Neuronal stem cell (in vitro differentiated cells): ENCODE measurements around the gene ACP6.

Source experiments
- DNase-seq: peaks from one replicate; pipeline ENCODE4 v3.0.0-alpha.2; 2013; ENCODE audit warnings: low spot score
- H2AFZ ChIP-seq: one replicate; pipeline ENCODE4 v1.6.1; 2013; ENCODE audit warnings: mild to moderate bottlenecking, low read length, inconsistent platforms
- H2AK5ac ChIP-seq: 2 replicates; pipeline ENCODE4 v1.6.1; 2013; ENCODE audit warnings: low read depth, mild to moderate bottlenecking, inconsistent platforms, low read length, moderate library complexity, mixed read lengths
- H2BK120ac ChIP-seq: 2 replicates; pipeline ENCODE4 v1.6.1; 2013; ENCODE audit warnings: low read depth, mild to moderate bottlenecking, inconsistent platforms, low read length, moderate library complexity, mixed read lengths
- H2BK12ac ChIP-seq: one replicate; pipeline ENCODE4 v1.6.1; 2013; ENCODE audit warnings: low read length, inconsistent platforms
- H2BK15ac ChIP-seq: 2 replicates; pipeline ENCODE4 v1.6.1; 2013; ENCODE audit warnings: mild to moderate bottlenecking, low read length, inconsistent platforms, mixed read lengths
- H2BK5ac ChIP-seq: one replicate; pipeline ENCODE4 v1.6.1; 2013; ENCODE audit warnings: inconsistent platforms, mild to moderate bottlenecking, low read length, moderate library complexity
- H3K14ac ChIP-seq: one replicate; pipeline ENCODE4 v1.6.1; 2013; ENCODE audit warnings: low read length, inconsistent platforms
- H3K18ac ChIP-seq: 2 replicates; pipeline ENCODE4 v1.6.1; 2013; ENCODE audit warnings: low read length, inconsistent platforms
- H3K23ac ChIP-seq: 2 replicates; pipeline ENCODE4 v1.6.1; 2013; ENCODE audit warnings: low read depth, mild to moderate bottlenecking, mixed read lengths, low read length, inconsistent platforms; ENCODE audit not compliant: poor library complexity
- H3K27ac ChIP-seq: replicated peaks from 3 replicates; pipeline ENCODE4 v1.5.1; 2013; ENCODE audit warnings: low read length, inconsistent platforms
- H3K27me3 ChIP-seq, 3 experiments: 2 replicates each; pipeline ENCODE4 v1.6.1; 2013; ENCODE audit warnings: low read length in 3 of 3, mild to moderate bottlenecking in 2 of 3, inconsistent platforms in 1 of 3, low read depth in 1 of 3, mixed read lengths in 1 of 3, moderate library complexity in 1 of 3; ENCODE audit not compliant: control insufficient read depth in 3 of 3, insufficient read depth in 3 of 3
- H3K36me3 ChIP-seq, 2 donors: replicated peaks in 1 of 2; 2 replicates each; pipeline ENCODE4 v1.6.1; 2013; ENCODE audit warnings: low read length in 2 of 2; ENCODE audit not compliant: control insufficient read depth in 2 of 2, insufficient read depth in 2 of 2
- H3K4ac ChIP-seq: 2 replicates; pipeline ENCODE4 v1.6.1; 2013; ENCODE audit warnings: inconsistent platforms, mild to moderate bottlenecking, low read length, moderate library complexity
- H3K4me1 ChIP-seq, 2 donors: 1 replicate in 1 of 2; 2 replicates in 1 of 2; pipeline ENCODE4 v1.6.1; 2013; ENCODE audit warnings: low read length in 2 of 2, low read depth in 1 of 2; ENCODE audit not compliant: control insufficient read depth in 2 of 2, insufficient read depth in 1 of 2
- H3K4me2 ChIP-seq: one replicate; pipeline ENCODE4 v1.6.1; 2013; ENCODE audit warnings: mild to moderate bottlenecking, low read length, inconsistent platforms; ENCODE audit not compliant: insufficient read depth, poor library complexity, severe bottlenecking
- H3K4me3 ChIP-seq, 2 donors: 2 replicates each; pipeline ENCODE4 v1.5.1; 2013; ENCODE audit warnings: low read length in 2 of 2, mild to moderate bottlenecking in 2 of 2, inconsistent platforms in 1 of 2, moderate library complexity in 1 of 2
- H3K79me1 ChIP-seq: one replicate; pipeline ENCODE4 v1.6.1; 2013; ENCODE audit warnings: low read depth, mild to moderate bottlenecking, inconsistent platforms, low read length, moderate library complexity
- H3K9ac ChIP-seq: one replicate; pipeline ENCODE4 v1.6.1; 2013; ENCODE audit warnings: mild to moderate bottlenecking, low read depth, low read length, inconsistent platforms; ENCODE audit not compliant: poor library complexity
- H3K9me3 ChIP-seq, 2 donors: replicated peaks in 1 of 2; 2 replicates each; pipeline versions ENCODE3 to v1.6.1; 2013; ENCODE audit warnings: low read length in 2 of 2, mild to moderate bottlenecking in 2 of 2, inconsistent platforms in 1 of 2, low read depth in 1 of 2, mixed read lengths in 1 of 2, moderate library complexity in 1 of 2; ENCODE audit not compliant: control insufficient read depth in 2 of 2, insufficient read depth in 1 of 2
- H4K8ac ChIP-seq: one replicate; pipeline ENCODE4 v1.6.1; 2013; ENCODE audit warnings: low read depth, mild to moderate bottlenecking, inconsistent platforms, low read length, moderate library complexity
- H4K91ac ChIP-seq: one replicate; pipeline ENCODE4 v1.6.1; 2013; ENCODE audit warnings: low read length, low read depth, mild to moderate bottlenecking, inconsistent platforms; ENCODE audit not compliant: poor library complexity
- WGBS, 2 donors: extraction: QIAGEN DNeasy Blood & Tissue Kit; methylation state at CpG; one replicate each; pipeline ENCODE4 v1.1.7; 2013; ENCODE audit warnings: missing lambda C conversion rate in 2 of 2, mixed read lengths in 1 of 2; ENCODE audit not compliant: insufficient read length in 2 of 2, insufficient replicate concordance in 1 of 2; ENCODE audit errors: extremely low coverage in 2 of 2; 5-methylcytosine and 5-hydroxymethylcytosine counted together

ACP6 gene

GRCh38 chr1:147622731-147623130 lies 47.6 kb downstream of the ACP6 start:
- H3K4me2 ChIP-seq = no peak overlapping the region
- H3K14ac ChIP-seq = no peak overlapping the region
- H3K79me1 ChIP-seq = peaks cover 6% of the 10 kb centered on the region
- H2AK5ac ChIP-seq = no peak overlapping the region
- no peak overlapping the region for H2BK15ac ChIP-seq
- H2BK12ac ChIP-seq = no peak overlapping the region
- H3K23ac ChIP-seq = no peak overlapping the region
- no peak overlapping the region for H4K8ac ChIP-seq
- peaks cover 49 to 98% of the 10 kb centered on the region in 2 donors for H3K36me3 ChIP-seq
- no peak overlapping the region for H3K9ac ChIP-seq
- H3K27ac ChIP-seq = no peak overlapping the region
- no peak overlapping the region for H2BK120ac ChIP-seq
- no peak for DNase-seq
- no peak overlapping the region for H3K4ac ChIP-seq
- no peaks in the 10 kb centered on the region for H3K27me3 ChIP-seq
- H4K91ac ChIP-seq = no peak overlapping the region
- no peak overlapping the region for H2AFZ ChIP-seq
- H3K4me1 ChIP-seq = peaks cover 1% of the 10 kb centered on the region in 2 donors
- H3K18ac ChIP-seq = no peak overlapping the region
- no peak overlapping the region for H3K4me3 ChIP-seq
- WGBS, 2 donors = no CpG with 5 or more reads among the region's 2 CpGs
- no peaks in the 10 kb centered on the region for H3K9me3 ChIP-seq
- H2BK5ac ChIP-seq = no peak overlapping the region

GRCh38 chr1:147620543-147620942 lies 49.8 kb downstream of the ACP6 start:
- H2AFZ ChIP-seq = no peak overlapping the region
- no peak overlapping the region for H4K8ac ChIP-seq
- no peak overlapping the region for H4K91ac ChIP-seq
- H3K79me1 ChIP-seq = peaks cover 4% of the 10 kb centered on the region
- H2BK120ac ChIP-seq = no peak overlapping the region
- no peak overlapping the region for H3K18ac ChIP-seq
- H3K4me3 ChIP-seq = no peak overlapping the region
- DNase-seq = no peak
- no peak overlapping the region for H2AK5ac ChIP-seq
- H3K27ac ChIP-seq = no peak overlapping the region
- H3K9me3 ChIP-seq = no peaks in the 10 kb centered on the region
- no peak overlapping the region for H2BK5ac ChIP-seq
- H2BK12ac ChIP-seq = no peak overlapping the region
- H3K4me1 ChIP-seq = peaks cover 0 to 1% of the 10 kb centered on the region in 2 donors
- WGBS, 2 donors = no CpG with 5 or more reads among the region's 12 CpGs
- no peak overlapping the region for H3K14ac ChIP-seq
- H3K27me3 ChIP-seq = no peaks in the 10 kb centered on the region
- H3K4me2 ChIP-seq = no peak overlapping the region
- no peak overlapping the region for H3K23ac ChIP-seq
- no peak overlapping the region for H3K4ac ChIP-seq
- peaks cover 53 to 100% of the 10 kb centered on the region in 2 donors for H3K36me3 ChIP-seq
- H3K9ac ChIP-seq = no peak overlapping the region
- H2BK15ac ChIP-seq = no peak overlapping the region

- Histone ChIP-seq H2BK120ac (no peak overlapping the region), H2BK12ac (no peak overlapping the region), H3K23ac (no peak overlapping the region), H3K36me3 (peaks cover 52 to 100% of the 10 kb centered on the region in 2 donors), H4K91ac (no peak overlapping the region), H4K8ac (no peak overlapping the region), H3K14ac (no peak overlapping the region), H3K4me3 (no peak overlapping the region), H3K27me3 (no peaks in the 10 kb centered on the region), H3K4me2 (no peak overlapping the region), H3K9me3 (no peaks in the 10 kb centered on the region), H3K18ac (no peak overlapping the region), H2BK5ac (no peak overlapping the region), H3K27ac (no peak overlapping the region), H3K4ac (no peak overlapping the region), H2AFZ (no peak overlapping the region), H2AK5ac (no peak overlapping the region), H3K9ac (no peak overlapping the region), H3K4me1 (peaks cover 0 to under 1% of the 10 kb centered on the region in 2 donors), H2BK15ac (no peak overlapping the region), H3K79me1 (peaks cover 4% of the 10 kb centered on the region)
- no CpG with 5 or more reads among the region's 7 CpGs for WGBS, 2 donors
- no peak for DNase-seq
These were observed 50.6 kb downstream of the ACP6 start for GRCh38 chr1:147619741-147620140.

- Histone ChIP-seq H3K4me3 (no peak overlapping the region), H3K27me3 (no peaks in the 10 kb centered on the region), H3K27ac (no peak overlapping the region), H3K9ac (no peak overlapping the region), H3K18ac (no peak overlapping the region), H2BK15ac (no peak overlapping the region), H3K36me3 (peaks cover 46 to 100% of the 10 kb centered on the region in 2 donors), H2BK5ac (no peak overlapping the region), H3K9me3 (no peaks in the 10 kb centered on the region), H4K91ac (no peak overlapping the region), H3K4me2 (no peak overlapping the region), H3K23ac (no peak overlapping the region), H2AFZ (no peak overlapping the region), H4K8ac (no peak overlapping the region), H2AK5ac (no peak overlapping the region), H3K4me1 (no peaks in the 10 kb centered on the region), H3K14ac (no peak overlapping the region), H3K79me1 (no peaks in the 10 kb centered on the region), H3K4ac (no peak overlapping the region), H2BK12ac (no peak overlapping the region), H2BK120ac (no peak overlapping the region)
- no peak for DNase-seq
- WGBS, 2 donors = no CpG with 5 or more reads among the region's 8 CpGs
These were observed 51.6 kb downstream of the ACP6 start for GRCh38 chr1:147618771-147619170.
